ENCODE results near the gene ZBTB4.

DNA sequence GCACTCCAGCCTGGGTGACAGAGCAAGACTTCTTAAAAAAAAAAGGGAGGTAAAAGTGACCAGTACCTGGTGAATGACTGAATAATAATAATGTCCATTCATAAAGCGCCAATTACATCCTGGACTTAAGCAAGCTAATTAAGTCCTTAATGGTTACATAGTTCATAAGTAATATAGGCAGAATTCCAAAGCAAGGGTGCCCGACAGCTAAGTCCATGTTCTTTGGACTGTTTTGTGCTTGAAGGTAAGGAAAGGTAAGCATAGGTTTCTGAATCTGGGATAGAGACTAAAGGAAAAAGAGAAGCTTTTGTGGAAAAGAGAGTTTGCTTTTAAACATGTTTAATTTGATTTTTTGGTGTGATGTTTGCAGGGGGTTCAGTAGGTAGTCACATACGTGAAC lies 14.5 kb upstream of the ZBTB4 start:
- no peak for TF ChIP-seq POLR2AphosphoS5 (IDR thresholded peaks at IDR 0.05; ENCODE audit: low read depth)
- TF ChIP-seq, protein P1, sequence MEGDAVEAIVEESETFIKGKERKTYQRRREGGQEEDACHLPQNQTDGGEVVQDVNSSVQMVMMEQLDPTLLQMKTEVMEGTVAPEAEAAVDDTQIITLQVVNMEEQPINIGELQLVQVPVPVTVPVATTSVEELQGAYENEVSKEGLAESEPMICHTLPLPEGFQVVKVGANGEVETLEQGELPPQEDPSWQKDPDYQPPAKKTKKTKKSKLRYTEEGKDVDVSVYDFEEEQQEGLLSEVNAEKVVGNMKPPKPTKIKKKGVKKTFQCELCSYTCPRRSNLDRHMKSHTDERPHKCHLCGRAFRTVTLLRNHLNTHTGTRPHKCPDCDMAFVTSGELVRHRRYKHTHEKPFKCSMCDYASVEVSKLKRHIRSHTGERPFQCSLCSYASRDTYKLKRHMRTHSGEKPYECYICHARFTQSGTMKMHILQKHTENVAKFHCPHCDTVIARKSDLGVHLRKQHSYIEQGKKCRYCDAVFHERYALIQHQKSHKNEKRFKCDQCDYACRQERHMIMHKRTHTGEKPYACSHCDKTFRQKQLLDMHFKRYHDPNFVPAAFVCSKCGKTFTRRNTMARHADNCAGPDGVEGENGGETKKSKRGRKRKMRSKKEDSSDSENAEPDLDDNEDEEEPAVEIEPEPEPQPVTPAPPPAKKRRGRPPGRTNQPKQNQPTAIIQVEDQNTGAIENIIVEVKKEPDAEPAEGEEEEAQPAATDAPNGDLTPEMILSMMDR (IDR thresholded peaks at IDR 0.05; ENCODE audit: insufficient read depth, low read length): no peak
- no peak for TF ChIP-seq GABPA (IDR thresholded peaks at IDR 0.05; ENCODE audit: low read depth)
- TF ChIP-seq, protein P2, sequence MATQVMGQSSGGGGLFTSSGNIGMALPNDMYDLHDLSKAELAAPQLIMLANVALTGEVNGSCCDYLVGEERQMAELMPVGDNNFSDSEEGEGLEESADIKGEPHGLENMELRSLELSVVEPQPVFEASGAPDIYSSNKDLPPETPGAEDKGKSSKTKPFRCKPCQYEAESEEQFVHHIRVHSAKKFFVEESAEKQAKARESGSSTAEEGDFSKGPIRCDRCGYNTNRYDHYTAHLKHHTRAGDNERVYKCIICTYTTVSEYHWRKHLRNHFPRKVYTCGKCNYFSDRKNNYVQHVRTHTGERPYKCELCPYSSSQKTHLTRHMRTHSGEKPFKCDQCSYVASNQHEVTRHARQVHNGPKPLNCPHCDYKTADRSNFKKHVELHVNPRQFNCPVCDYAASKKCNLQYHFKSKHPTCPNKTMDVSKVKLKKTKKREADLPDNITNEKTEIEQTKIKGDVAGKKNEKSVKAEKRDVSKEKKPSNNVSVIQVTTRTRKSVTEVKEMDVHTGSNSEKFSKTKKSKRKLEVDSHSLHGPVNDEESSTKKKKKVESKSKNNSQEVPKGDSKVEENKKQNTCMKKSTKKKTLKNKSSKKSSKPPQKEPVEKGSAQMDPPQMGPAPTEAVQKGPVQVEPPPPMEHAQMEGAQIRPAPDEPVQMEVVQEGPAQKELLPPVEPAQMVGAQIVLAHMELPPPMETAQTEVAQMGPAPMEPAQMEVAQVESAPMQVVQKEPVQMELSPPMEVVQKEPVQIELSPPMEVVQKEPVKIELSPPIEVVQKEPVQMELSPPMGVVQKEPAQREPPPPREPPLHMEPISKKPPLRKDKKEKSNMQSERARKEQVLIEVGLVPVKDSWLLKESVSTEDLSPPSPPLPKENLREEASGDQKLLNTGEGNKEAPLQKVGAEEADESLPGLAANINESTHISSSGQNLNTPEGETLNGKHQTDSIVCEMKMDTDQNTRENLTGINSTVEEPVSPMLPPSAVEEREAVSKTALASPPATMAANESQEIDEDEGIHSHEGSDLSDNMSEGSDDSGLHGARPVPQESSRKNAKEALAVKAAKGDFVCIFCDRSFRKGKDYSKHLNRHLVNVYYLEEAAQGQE (IDR thresholded peaks at IDR 0.05; ENCODE audit: insufficient replicate concordance, low read depth): no peak

Measured in HL-60 (cell line).